HUES6 (cell line): ENCODE measurements around the gene COL20A1.

Experiments
- H3K27ac ChIP-seq: 2 replicates; pipeline ENCODE4 v1.7.0; 2013; ENCODE audit warnings: low read depth, mild to moderate bottlenecking, low read length, inconsistent platforms
- H3K27me3 ChIP-seq: 2 replicates; pipeline ENCODE4 v1.6.1; 2013; ENCODE audit warnings: low read length; ENCODE audit not compliant: control insufficient read depth, insufficient read depth
- H3K36me3 ChIP-seq: 2 replicates; pipeline ENCODE4 v1.6.1; 2013; ENCODE audit warnings: low read length; ENCODE audit not compliant: control insufficient read depth, insufficient read depth
- H3K4me1 ChIP-seq: 2 replicates; pipeline ENCODE4 v1.6.1; 2013; ENCODE audit warnings: low read length; ENCODE audit not compliant: control insufficient read depth, insufficient read depth
- H3K4me3 ChIP-seq: 2 replicates; pipeline ENCODE4 v1.5.1; 2013; ENCODE audit warnings: low read depth, low read length
- H3K9ac ChIP-seq: one replicate; pipeline ENCODE4 v1.6.1; 2013; ENCODE audit warnings: mild to moderate bottlenecking, low read length
- H3K9me3 ChIP-seq: 2 replicates; pipeline ENCODE4 v1.6.1; 2013; ENCODE audit warnings: low read depth, low read length; ENCODE audit not compliant: control insufficient read depth, insufficient read depth

The COL20A1 gene

GRCh38 chr20:63261795-63262528 is 31.0 kb upstream of the COL20A1 start:
- no peak overlapping the region for H3K4me3 ChIP-seq
- no peaks in the 10 kb centered on the region for H3K36me3 ChIP-seq
- peaks cover 15% of the 10 kb centered on the region; the same call in 1 of the 2 replicates for H3K4me1 ChIP-seq
- no peak overlapping the region for H3K9ac ChIP-seq
- H3K27me3 ChIP-seq: peaks cover 3% of the 10 kb centered on the region; the same call in 1 of the 2 replicates
- H3K27ac ChIP-seq: no peak overlapping the region
- H3K9me3 ChIP-seq: no peaks in the 10 kb centered on the region

- Histone ChIP-seq H3K4me3 (no peak overlapping the region), H3K36me3 (no peaks in the 10 kb centered on the region), H3K9ac (no peak overlapping the region), H3K27me3 (no peaks in the 10 kb centered on the region; the same call in 1 of the 2 replicates), H3K27ac (no peak overlapping the region), H3K9me3 (no peaks in the 10 kb centered on the region), H3K4me1 (peaks cover 15% of the 10 kb centered on the region; the same call in 1 of the 2 replicates)
Measured at GRCh38 chr20:63262836-63263235, 30.1 kb upstream of the COL20A1 start.

- no peaks in the 10 kb centered on the region for H3K36me3 ChIP-seq
- H3K27me3 ChIP-seq: no peaks in the 10 kb centered on the region; the same call in 1 of the 2 replicates
- H3K9ac ChIP-seq: no peak overlapping the region
- no peak overlapping the region for H3K4me3 ChIP-seq
- H3K9me3 ChIP-seq: no peaks in the 10 kb centered on the region
- peaks cover 22% of the 10 kb centered on the region; the same call in 1 of the 2 replicates for H3K4me1 ChIP-seq
- H3K27ac ChIP-seq: no peak overlapping the region
Measured at GRCh38 chr20:63264000-63264399, 29.0 kb upstream of the COL20A1 start.

DNA sequence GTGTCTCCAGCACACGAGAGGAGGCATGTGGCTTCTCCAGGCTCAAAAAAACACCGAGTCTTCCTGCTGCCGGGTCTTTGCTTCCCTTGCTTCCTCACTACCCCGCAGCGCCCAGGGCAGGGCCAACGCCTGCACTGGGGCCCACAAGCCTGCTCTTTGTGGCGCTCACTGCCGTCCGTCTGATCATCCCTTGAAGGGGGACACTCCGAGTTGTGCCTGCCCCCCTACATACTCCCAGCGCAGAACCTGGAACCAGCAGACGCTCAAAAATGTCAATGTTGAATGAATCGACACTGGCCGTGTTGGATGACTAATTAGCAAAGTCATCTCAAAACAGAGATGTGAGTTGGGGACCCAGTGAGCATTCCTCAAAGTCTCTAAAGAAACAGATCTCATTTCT is 28.5 kb upstream of the COL20A1 start:
- H3K27me3 ChIP-seq: no peaks in the 10 kb centered on the region; the same call in 1 of the 2 replicates

DNA sequence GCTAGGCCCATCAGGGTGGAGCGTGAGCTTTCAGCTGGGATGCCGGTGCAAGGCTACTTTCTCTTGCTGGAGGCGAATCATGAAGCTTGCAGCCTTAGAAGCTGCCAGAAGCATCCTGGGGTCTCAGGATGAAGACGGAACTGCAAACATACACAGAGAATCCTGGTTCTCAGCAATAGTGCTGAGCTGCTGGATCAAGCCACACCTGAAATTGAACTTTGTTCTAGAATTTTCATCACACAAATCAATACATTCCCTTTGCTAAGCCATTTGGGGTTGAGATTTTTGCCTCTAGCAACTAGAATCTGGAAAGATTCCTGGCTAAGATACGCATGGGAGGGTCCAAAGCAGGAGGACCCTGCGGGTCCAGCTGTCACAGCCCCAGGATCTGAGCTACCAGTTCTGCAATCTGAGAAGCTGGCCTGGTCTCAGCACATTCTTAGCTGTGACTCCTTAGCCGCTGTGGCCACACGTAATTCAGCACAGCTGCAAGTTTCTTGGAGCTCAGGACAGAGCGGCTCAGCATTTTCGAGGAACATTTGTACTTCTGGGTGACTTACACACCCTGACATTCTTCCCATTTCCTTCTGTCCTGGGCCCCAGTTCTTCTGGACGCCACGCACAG is 27.0 kb upstream of the COL20A1 start:
- H3K27me3 ChIP-seq: no peaks in the 10 kb centered on the region; the same call in 1 of the 2 replicates
- H3K36me3 ChIP-seq: no peaks in the 10 kb centered on the region
- H3K9ac ChIP-seq: no peak overlapping the region
- no peak overlapping the region for H3K4me3 ChIP-seq
- peaks cover 21% of the 10 kb centered on the region; the same call in 1 of the 2 replicates for H3K4me1 ChIP-seq
- H3K27ac ChIP-seq: no peak overlapping the region
- H3K9me3 ChIP-seq: no peaks in the 10 kb centered on the region

More for the DNA sequence above, 28.5 kb upstream of the COL20A1 start:
- H3K9me3 ChIP-seq: no peaks in the 10 kb centered on the region
- H3K27ac ChIP-seq: no peak overlapping the region
- H3K9ac ChIP-seq: no peak overlapping the region
- no peak overlapping the region for H3K4me3 ChIP-seq
- H3K4me1 ChIP-seq: peaks cover 21% of the 10 kb centered on the region; the same call in 1 of the 2 replicates
- H3K36me3 ChIP-seq: no peaks in the 10 kb centered on the region

DNA sequence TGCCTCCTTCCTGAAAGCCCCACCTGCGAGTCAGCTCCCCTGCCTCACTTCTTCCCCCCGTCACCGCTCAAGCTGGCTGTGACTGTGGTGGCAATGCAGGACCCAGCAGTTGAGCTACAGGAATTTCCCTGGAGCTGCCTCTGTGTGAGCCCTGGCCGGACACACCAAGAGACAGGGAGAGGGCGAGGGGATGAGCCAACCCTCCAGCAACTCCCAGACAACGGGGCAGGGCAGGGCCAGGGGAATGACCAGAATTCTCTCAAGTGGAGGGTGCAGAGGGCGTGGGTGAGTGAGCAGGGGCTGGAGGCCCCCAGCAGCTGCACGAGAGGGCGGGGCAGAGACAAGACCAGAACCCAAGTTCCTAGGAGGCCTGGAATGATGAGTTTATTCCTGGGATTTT is 25.3 kb upstream of the COL20A1 start:
- Histone ChIP-seq H3K4me3 (no peak overlapping the region), H3K9me3 (no peaks in the 10 kb centered on the region), H3K27me3 (no peaks in the 10 kb centered on the region; the same call in 1 of the 2 replicates), H3K27ac (no peak overlapping the region), H3K9ac (no peak overlapping the region), H3K4me1 (peaks cover 14% of the 10 kb centered on the region; the same call in 1 of the 2 replicates), H3K36me3 (no peaks in the 10 kb centered on the region)

GRCh38 chr20:63268256-63268655 is 24.7 kb upstream of the COL20A1 start:
- H3K27ac ChIP-seq: no peak overlapping the region
- H3K4me1 ChIP-seq: peaks cover 14% of the 10 kb centered on the region; the same call in 1 of the 2 replicates
- no peak overlapping the region for H3K4me3 ChIP-seq
- no peaks in the 10 kb centered on the region for H3K36me3 ChIP-seq
- H3K9me3 ChIP-seq: no peaks in the 10 kb centered on the region
- H3K9ac ChIP-seq: no peak overlapping the region
- H3K27me3 ChIP-seq: no peaks in the 10 kb centered on the region; the same call in 1 of the 2 replicates

GRCh38 chr20:63268671-63269439 is 24.1 kb upstream of the COL20A1 start:
- no peaks in the 10 kb centered on the region for H3K36me3 ChIP-seq
- H3K27me3 ChIP-seq: no peaks in the 10 kb centered on the region; the same call in 1 of the 2 replicates
- H3K4me1 ChIP-seq: peaks cover 19% of the 10 kb centered on the region; the same call in 1 of the 2 replicates
- no peak overlapping the region for H3K4me3 ChIP-seq
- H3K27ac ChIP-seq: no peak overlapping the region
- H3K9me3 ChIP-seq: no peaks in the 10 kb centered on the region
- no peak overlapping the region for H3K9ac ChIP-seq

DNA sequence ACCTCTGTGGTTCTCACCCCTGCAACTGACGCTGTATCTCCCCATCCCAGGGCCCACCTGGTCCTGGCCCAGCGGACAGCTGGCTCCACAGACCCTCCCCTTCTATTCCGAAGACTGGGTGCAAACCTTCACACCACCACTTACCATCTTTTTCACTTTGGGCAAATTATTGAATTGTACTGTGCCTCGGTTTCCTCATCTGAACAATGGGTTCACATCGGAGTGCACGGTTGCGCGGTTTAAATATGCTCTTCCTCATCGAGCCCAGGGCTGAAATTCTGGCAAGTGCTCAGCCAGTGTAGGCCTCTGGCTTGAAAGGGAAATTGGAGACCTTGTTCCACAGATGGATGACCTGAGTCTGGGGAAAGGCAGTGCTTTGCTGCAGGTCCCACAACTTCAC is 23.3 kb upstream of the COL20A1 start:
- Histone ChIP-seq H3K27me3 (no peaks in the 10 kb centered on the region; the same call in 1 of the 2 replicates), H3K36me3 (no peaks in the 10 kb centered on the region), H3K27ac (no peak overlapping the region), H3K9me3 (no peaks in the 10 kb centered on the region), H3K9ac (no peak overlapping the region), H3K4me3 (no peak overlapping the region), H3K4me1 (peaks cover 24% of the 10 kb centered on the region; the same call in 1 of the 2 replicates)

DNA sequence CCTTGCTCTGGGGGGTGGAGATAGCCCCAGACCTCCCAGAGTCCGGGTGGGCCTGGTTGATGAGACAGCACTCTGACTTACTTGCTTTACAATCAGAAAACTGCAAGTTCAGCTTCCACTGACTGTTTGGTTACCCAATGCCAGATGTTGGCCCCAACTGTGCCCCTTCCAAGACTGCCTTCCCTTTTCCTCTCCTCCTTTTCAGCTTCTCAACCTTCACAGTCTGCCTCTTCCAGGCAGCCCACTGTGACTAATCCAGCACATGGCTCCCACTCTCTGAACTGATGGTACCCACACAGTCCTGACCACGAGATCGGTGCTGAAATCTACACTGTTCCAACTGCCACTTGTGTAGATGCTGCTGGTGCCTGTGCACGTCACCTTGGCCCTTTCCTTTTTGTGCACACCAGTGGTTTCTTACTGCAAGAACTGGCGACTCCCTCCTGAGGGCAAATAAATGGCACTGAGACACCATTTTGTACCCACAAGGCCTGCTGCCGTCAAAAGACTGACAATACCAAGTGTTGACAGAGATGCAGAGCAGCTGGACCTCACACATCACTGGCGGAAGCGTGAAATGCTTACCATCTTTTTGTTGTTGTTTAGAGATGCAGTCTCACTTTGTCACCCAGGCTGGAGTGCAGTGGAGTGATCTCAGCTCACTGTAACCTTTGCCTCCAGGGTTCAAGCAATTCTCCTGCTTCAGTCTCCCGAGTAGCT is 22.2 kb upstream of the COL20A1 start:
- no peaks in the 10 kb centered on the region for H3K9me3 ChIP-seq

More for the DNA sequence above, 22.2 kb upstream of the COL20A1 start:
- H3K9ac ChIP-seq: no peak overlapping the region
- peaks cover 24% of the 10 kb centered on the region; the same call in 1 of the 2 replicates for H3K4me1 ChIP-seq
- peaks cover 9% of the 10 kb centered on the region for H3K36me3 ChIP-seq
- no peak overlapping the region for H3K27ac ChIP-seq
- no peaks in the 10 kb centered on the region; the same call in 1 of the 2 replicates for H3K27me3 ChIP-seq
- no peak overlapping the region for H3K4me3 ChIP-seq
